Gastrocnemius medialis (tissue), 4 donors: ENCODE measurements around the gene PFKFB4.

Experiments used
- CTCF ChIP-seq, 5 experiments: fragments of 450-650 bp in 3 of 5; fragments of 200-600 bp in 2 of 5; sonication (generic) in 2 of 5; IDR thresholded peaks in 4 of 5; conservative IDR thresholded peaks in 1 of 5; 1 replicate in 4 of 5; 2 replicates in 1 of 5; pipeline ENCODE4 v1.5.1; 2016 to 2019; ENCODE audit warnings: antibody characterized with exemption in 5 of 5, mild to moderate bottlenecking in 3 of 5, moderate library complexity in 3 of 5
- POLR2A ChIP-seq, 2 donors: fragments of 450-650 bp; IDR thresholded peaks; one replicate each; pipeline ENCODE4 v1.6.1; 2017; ENCODE audit warnings: antibody characterized with exemption in 2 of 2, mild to moderate bottlenecking in 2 of 2, moderate library complexity in 2 of 2

GRCh38 chr3:48576647-48577046 lies 20.0 kb upstream of the PFKFB4 start:
- TF ChIP-seq CTCF (IDR thresholded peaks at IDR 0.05 in 4 of 5, conservative IDR thresholded peaks at IDR 0.05 in 1 of 5), result no peak
- TF ChIP-seq POLR2A (IDR thresholded peaks at IDR 0.05), result no peak
